Measurements from ENCODE around the gene ARL8B.
"Not testable (repeated sequence)": the region's sequence is repeated elsewhere in the genome, so short reads cannot be mapped to it uniquely, and the experiment has no call there.

Gene ARL8B

DNA sequence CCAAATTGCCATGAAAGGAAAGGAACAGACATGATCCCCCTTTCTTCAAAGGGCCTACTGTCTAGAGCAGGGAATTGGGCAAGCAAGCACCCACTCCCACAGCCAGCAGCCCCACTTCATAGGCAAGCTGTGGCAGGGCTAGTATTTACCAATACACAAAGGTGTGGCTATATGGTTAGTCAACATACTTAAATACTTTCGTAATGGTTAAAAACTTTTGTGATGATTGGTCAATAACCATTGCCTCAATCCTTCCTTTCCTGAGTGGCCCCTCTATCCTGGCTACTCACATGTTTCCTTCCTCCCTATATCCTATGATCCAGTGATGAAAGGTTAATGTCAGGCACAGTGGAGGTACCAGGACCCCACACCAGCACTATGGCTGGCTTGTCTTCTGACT lies 30.1 kb upstream of the ARL8B start:
- no peak overlapping the region for H3K4me2 ChIP-seq (ENCODE audit: low read length)
- H3K36me3 ChIP-seq (ENCODE audit: insufficient read depth, low read length): no peaks in the 10 kb centered on the region
- H3K9me3 ChIP-seq (replicated peaks; ENCODE audit: low read length): no peaks in the 10 kb centered on the region
- no peak overlapping the region for H3K4me3 ChIP-seq (ENCODE audit: low read length)
- H3K4me1 ChIP-seq (ENCODE audit: control insufficient read depth, insufficient read depth, low read length): peaks cover 3% of the 10 kb centered on the region
- H3K9ac ChIP-seq (ENCODE audit: low read depth, low read length): no peak overlapping the region
- peaks cover 15% of the 10 kb centered on the region for H3K27me3 ChIP-seq (ENCODE audit: control insufficient read depth, insufficient read depth, low read length)

DNA sequence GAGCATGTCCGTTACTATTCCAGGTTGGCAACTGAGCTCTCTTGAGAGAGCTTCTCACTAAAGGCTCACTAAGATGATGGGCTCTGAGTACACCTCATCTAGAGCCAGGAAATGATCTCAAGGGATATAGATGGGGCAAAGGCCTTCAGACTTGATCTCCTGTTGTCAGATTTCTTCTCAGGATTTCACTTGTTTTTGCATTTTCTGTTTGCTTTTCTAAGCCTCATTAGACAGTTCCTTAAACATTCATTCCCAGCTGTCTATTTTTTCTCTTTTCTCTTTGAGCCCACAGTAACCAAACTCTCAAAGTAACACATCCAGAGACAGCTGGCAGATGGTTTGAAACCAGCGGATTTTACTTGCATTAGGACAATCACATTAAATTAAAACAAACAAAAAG lies 28.4 kb upstream of the ARL8B start:
- H3K36me3 ChIP-seq (ENCODE audit: insufficient read depth, low read length): no peaks in the 10 kb centered on the region
- peaks cover 21% of the 10 kb centered on the region for H3K27me3 ChIP-seq (ENCODE audit: control insufficient read depth, insufficient read depth, low read length)
- no peak overlapping the region for H3K4me2 ChIP-seq (ENCODE audit: low read length)
- H3K9ac ChIP-seq (ENCODE audit: low read depth, low read length): no peak overlapping the region
- peaks cover 3% of the 10 kb centered on the region for H3K4me1 ChIP-seq (ENCODE audit: control insufficient read depth, insufficient read depth, low read length)
- no peak overlapping the region for H3K4me3 ChIP-seq (ENCODE audit: low read length)
- H3K9me3 ChIP-seq (replicated peaks; ENCODE audit: low read length): no peaks in the 10 kb centered on the region

DNA sequence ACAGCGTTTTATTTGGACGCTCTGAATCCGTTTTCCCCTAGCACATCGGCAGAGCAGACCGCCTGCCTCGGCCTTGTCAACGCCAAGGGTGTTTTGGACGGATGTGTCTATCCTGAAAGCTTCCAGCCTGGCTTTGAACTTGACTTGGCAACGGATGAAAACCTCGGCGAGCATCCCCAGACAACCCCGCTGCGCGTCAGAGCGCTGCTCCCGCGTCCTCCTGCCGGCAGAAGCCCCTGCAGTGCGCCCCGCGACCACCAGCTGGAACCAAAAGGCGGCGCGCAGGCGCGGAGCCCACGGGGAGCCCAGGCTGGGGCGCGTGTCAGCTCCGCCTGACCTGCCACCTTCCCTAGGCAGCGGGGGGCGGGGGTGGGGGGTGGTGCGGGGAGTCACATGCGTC lies 26.2 kb upstream of the ARL8B start:
- H3K4me2 ChIP-seq (ENCODE audit: low read length): peak overlapping the region; percentile 75
- no peaks in the 10 kb centered on the region for H3K9me3 ChIP-seq (replicated peaks; ENCODE audit: low read length)
- H3K4me3 ChIP-seq (ENCODE audit: low read length): peak overlapping the region; percentile 46
- H3K27me3 ChIP-seq (ENCODE audit: control insufficient read depth, insufficient read depth, low read length): peaks cover 14% of the 10 kb centered on the region
- H3K4me1 ChIP-seq (ENCODE audit: control insufficient read depth, insufficient read depth, low read length): peaks cover 3% of the 10 kb centered on the region
- no peak overlapping the region for H3K9ac ChIP-seq (ENCODE audit: low read depth, low read length)
- H3K36me3 ChIP-seq (ENCODE audit: insufficient read depth, low read length): no peaks in the 10 kb centered on the region

DNA sequence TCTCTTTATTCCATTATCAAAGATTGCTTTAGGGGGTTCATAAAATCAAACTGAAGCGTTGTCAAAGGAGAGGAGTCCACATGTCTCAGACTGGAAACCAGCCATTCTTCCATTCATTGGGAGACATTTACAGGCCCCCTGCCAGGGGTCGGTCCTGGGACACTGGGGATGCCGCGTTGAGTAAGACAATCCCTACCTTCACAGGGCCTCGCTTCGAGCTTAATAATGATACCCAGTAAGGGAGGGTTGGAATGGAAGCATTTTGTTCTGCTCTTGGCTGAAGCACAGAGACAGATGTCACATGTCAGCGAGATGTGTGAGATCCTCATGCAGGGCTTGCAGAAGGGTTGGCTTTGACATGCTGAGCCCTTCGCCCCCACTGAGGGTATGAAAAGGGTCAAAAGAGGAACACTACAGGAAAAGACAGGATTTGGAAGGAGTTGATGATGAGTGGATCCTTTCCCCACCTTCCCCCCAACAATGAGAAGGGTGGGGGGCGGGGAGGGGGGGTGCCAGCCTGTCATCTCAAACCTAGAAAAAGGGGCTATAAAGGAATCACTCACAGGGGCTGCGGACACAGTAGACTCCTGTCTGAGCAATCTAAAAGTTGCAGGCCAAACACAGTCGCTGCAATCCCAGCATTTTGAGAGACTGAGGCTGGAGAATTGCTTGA lies 25.6 kb upstream of the ARL8B start:
- Histone ChIP-seq H3K4me2 (ENCODE audit: low read length) (no peak overlapping the region), H3K4me1 (ENCODE audit: control insufficient read depth, insufficient read depth, low read length) (peaks cover 3% of the 10 kb centered on the region), H3K4me3 (ENCODE audit: low read length) (no peak overlapping the region), H3K27me3 (ENCODE audit: control insufficient read depth, insufficient read depth, low read length) (peaks cover 12% of the 10 kb centered on the region), H3K9ac (ENCODE audit: low read depth, low read length) (no peak overlapping the region), H3K9me3 (replicated peaks; ENCODE audit: low read length) (no peaks in the 10 kb centered on the region), H3K36me3 (ENCODE audit: insufficient read depth, low read length) (no peaks in the 10 kb centered on the region)

DNA sequence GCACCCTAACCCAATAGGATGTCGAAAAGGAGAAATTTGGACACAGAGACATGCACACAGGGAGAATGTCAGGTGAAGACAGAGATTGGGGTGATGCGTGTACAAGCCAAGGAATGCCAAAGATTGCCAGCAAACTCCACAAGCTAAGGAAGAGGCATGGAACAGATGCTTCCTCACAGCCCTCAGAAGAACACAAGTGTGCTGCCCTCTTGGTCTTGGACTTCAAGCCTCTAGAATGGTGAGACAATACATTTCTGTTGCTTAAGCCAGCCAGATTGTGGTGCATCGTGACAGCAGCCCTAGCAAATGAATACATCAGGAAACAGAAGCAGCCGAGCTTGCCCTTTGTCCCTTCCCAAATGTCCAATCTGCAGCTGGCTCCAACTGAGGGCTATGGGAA lies 23.7 kb upstream of the ARL8B start:
- peaks cover 19% of the 10 kb centered on the region for H3K27me3 ChIP-seq (ENCODE audit: control insufficient read depth, insufficient read depth, low read length)
- peaks cover 3% of the 10 kb centered on the region for H3K4me1 ChIP-seq (ENCODE audit: control insufficient read depth, insufficient read depth, low read length)
- H3K36me3 ChIP-seq (ENCODE audit: insufficient read depth, low read length): no peaks in the 10 kb centered on the region

DNA sequence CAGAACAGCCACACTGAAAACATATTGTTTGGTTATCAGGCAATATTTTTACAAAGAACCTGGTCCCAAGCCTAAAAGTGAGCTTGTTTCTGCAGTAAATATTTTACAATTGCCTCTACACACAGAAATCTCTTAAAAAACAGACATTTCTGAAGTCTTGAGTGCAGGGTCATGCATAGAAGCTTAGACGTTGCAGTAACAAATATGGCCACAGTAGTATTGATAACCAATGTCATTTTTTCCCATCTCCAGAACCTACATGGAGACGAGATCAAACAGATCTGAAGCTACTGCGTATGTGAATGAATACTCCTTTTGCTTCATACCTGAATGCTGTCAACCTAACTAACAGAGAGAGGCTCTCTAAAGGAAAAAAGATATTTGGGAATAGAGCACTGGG lies 19.6 kb upstream of the ARL8B start:
- Histone ChIP-seq H3K9me3 (replicated peaks; ENCODE audit: low read length) (no peaks in the 10 kb centered on the region), H3K4me1 (ENCODE audit: control insufficient read depth, insufficient read depth, low read length) (no peaks in the 10 kb centered on the region), H3K4me2 (ENCODE audit: low read length) (no peak overlapping the region), H3K27me3 (ENCODE audit: control insufficient read depth, insufficient read depth, low read length) (peaks cover 8% of the 10 kb centered on the region), H3K4me3 (ENCODE audit: low read length) (no peak overlapping the region), H3K36me3 (ENCODE audit: insufficient read depth, low read length) (no peaks in the 10 kb centered on the region), H3K9ac (ENCODE audit: low read depth, low read length) (no peak overlapping the region)

More for the DNA sequence above, 23.7 kb upstream of the ARL8B start:
- Histone ChIP-seq H3K9me3 (replicated peaks; ENCODE audit: low read length) (no peaks in the 10 kb centered on the region), H3K4me3 (ENCODE audit: low read length) (no peak overlapping the region), H3K4me2 (ENCODE audit: low read length) (no peak overlapping the region), H3K9ac (ENCODE audit: low read depth, low read length) (no peak overlapping the region)

DNA sequence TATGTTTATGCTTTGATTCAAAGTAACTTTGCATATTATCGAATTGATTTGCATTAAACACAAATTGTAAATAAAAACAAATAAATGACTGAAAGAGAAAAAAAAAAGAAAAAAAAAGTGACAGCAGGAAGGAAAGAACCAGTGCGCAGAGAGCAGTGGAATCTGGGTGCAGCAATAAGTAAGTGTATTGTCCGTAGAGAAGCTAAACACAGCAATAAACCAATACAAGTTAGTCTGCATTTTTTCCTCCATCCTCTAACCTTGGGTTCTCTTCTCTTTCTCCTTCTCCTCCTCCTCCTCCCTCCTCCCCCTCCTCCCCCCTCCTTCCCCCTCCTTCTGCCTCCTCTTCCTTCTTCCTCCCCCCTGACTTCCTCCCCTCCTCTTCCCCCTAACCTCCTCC lies 18.3 kb upstream of the ARL8B start:
- H3K4me2 ChIP-seq (ENCODE audit: low read length): no peak overlapping the region
- H3K9me3 ChIP-seq (replicated peaks; ENCODE audit: low read length): no peaks in the 10 kb centered on the region
- no peaks in the 10 kb centered on the region for H3K4me1 ChIP-seq (ENCODE audit: control insufficient read depth, insufficient read depth, low read length)
- H3K36me3 ChIP-seq (ENCODE audit: insufficient read depth, low read length): no peaks in the 10 kb centered on the region
- no peak overlapping the region for H3K9ac ChIP-seq (ENCODE audit: low read depth, low read length)
- no peak overlapping the region for H3K4me3 ChIP-seq (ENCODE audit: low read length)
- peaks cover 7% of the 10 kb centered on the region for H3K27me3 ChIP-seq (ENCODE audit: control insufficient read depth, insufficient read depth, low read length)

DNA sequence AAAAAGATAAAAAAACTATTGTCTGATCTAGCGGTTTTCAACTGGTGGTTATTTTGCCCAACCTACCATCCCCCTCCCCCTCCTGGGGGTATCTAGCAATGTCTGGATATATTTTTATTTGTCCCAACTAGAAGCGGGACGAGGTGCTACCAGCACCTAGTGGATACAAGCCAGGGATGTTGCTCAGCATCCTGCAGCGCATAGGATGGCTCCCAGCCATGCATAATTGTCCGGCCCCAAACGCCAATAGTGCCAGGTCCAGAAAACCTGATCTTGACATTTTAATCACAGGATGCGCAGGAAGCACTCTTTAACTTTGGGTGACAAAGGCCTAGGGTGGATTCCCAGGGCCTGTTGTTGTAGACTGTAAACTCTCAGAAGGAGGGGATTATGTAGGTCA lies 17.0 kb upstream of the ARL8B start:
- H3K36me3 ChIP-seq (ENCODE audit: insufficient read depth, low read length): no peaks in the 10 kb centered on the region

DNA sequence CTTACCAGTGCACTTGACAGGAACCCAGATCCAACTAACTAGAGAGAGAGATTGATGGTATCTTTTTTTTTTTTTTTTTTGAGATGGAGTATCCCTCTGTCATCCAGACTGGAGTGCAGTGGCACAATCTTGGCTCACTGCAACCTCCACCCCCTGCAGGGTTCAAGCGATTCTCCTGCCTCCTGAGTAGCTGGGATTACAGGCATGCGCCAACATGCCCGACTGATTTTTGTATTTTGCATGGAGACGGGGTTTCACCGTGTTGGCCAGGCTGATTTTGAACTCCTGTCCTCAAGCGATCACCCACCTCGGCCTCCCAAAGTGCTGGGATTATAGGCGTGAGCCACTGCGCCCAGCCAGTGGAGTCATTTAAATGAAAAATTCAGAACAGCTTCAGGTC lies 15.7 kb upstream of the ARL8B start:
- H3K4me2 ChIP-seq (ENCODE audit: low read length); H3K9me3 ChIP-seq (replicated peaks; ENCODE audit: low read length); H3K9ac ChIP-seq (ENCODE audit: low read depth, low read length); H3K4me1 ChIP-seq (ENCODE audit: control insufficient read depth, insufficient read depth, low read length); H3K36me3 ChIP-seq (ENCODE audit: insufficient read depth, low read length); H3K4me3 ChIP-seq (ENCODE audit: low read length); H3K27me3 ChIP-seq (ENCODE audit: control insufficient read depth, insufficient read depth, low read length): not testable (repeated sequence)

More for the DNA sequence above, 17.0 kb upstream of the ARL8B start:
- Histone ChIP-seq H3K9ac (ENCODE audit: low read depth, low read length) (no peak overlapping the region), H3K9me3 (replicated peaks; ENCODE audit: low read length) (no peaks in the 10 kb centered on the region), H3K4me3 (ENCODE audit: low read length) (no peak overlapping the region), H3K4me1 (ENCODE audit: control insufficient read depth, insufficient read depth, low read length) (no peaks in the 10 kb centered on the region), H3K4me2 (ENCODE audit: low read length) (no peak overlapping the region), H3K27me3 (ENCODE audit: control insufficient read depth, insufficient read depth, low read length) (peaks cover 7% of the 10 kb centered on the region)

DNA sequence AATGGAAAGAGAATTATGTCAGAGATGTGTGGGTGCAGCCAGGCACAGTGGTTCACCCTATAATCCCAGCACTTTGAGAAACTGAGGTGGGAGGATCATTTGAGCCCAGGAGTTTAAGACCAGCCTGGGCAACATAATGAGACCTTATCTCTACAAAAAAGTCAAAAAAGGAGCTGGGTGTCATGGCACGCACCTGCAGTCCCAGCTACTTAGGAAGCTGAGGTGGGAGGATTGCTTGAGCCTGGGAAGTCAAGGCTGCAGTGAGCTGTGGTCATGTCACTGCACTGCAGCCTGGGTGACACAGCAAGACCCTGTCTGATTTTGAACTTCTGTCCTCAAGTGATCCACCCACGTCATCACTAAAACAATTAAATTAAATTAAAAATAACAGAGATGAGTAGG lies 15.2 kb upstream of the ARL8B start:
- H3K9me3 ChIP-seq (replicated peaks; ENCODE audit: low read length): not testable (repeated sequence)

DNA sequence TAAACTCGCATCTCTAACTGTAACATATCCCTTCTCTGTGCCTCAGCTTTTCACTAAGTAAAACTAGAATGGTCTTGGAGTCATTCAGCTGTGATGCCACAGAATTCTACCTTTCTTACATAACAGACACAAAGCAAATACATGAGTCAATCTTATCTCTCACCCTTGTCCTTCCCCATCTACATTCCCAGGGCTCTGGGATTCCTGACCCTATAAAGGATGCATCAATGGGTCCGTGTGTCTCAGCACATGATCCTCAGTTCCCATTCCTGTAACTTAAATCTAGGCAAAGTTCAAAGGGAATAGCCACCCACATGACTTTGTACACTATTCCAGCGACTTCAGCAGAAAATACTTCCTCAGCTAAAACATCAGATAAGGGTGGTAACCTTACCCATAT lies 11.8 kb upstream of the ARL8B start:
- H3K4me3 ChIP-seq (ENCODE audit: low read length): no peak overlapping the region
- H3K9me3 ChIP-seq (replicated peaks; ENCODE audit: low read length): no peaks in the 10 kb centered on the region
- no peak overlapping the region for H3K9ac ChIP-seq (ENCODE audit: low read depth, low read length)
- H3K4me1 ChIP-seq (ENCODE audit: control insufficient read depth, insufficient read depth, low read length): no peaks in the 10 kb centered on the region
- H3K27me3 ChIP-seq (ENCODE audit: control insufficient read depth, insufficient read depth, low read length): no peaks in the 10 kb centered on the region
- no peak overlapping the region for H3K4me2 ChIP-seq (ENCODE audit: low read length)
- H3K36me3 ChIP-seq (ENCODE audit: insufficient read depth, low read length): no peaks in the 10 kb centered on the region

More for the DNA sequence above, 15.2 kb upstream of the ARL8B start:
- not testable (repeated sequence) for H3K9ac ChIP-seq (ENCODE audit: low read depth, low read length); H3K36me3 ChIP-seq (ENCODE audit: insufficient read depth, low read length); H3K4me2 ChIP-seq (ENCODE audit: low read length); H3K4me1 ChIP-seq (ENCODE audit: control insufficient read depth, insufficient read depth, low read length); H3K27me3 ChIP-seq (ENCODE audit: control insufficient read depth, insufficient read depth, low read length); H3K4me3 ChIP-seq (ENCODE audit: low read length)

DNA sequence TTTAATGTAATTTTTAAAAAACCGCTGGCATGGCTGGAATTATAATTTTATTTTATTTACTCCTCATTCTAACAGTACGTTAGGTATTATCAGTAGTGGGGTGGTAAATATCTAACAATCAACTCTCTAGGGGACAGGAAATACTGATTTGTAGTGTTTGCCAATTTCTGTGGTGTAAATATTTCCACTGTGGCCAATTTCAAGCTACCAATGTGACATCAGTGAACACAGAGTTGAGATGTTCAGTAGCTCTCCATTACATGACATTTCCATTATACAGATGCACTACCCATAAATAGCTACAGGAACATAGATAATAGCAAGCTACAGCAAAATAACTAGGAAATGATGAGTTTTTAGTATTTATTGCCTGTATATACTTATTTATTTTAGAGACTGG lies 10.0 kb upstream of the ARL8B start:
- Histone ChIP-seq H3K9me3 (replicated peaks; ENCODE audit: low read length) (no peaks in the 10 kb centered on the region), H3K4me1 (ENCODE audit: control insufficient read depth, insufficient read depth, low read length) (no peaks in the 10 kb centered on the region), H3K4me2 (ENCODE audit: low read length) (no peak overlapping the region), H3K36me3 (ENCODE audit: insufficient read depth, low read length) (no peaks in the 10 kb centered on the region), H3K4me3 (ENCODE audit: low read length) (no peak overlapping the region), H3K9ac (ENCODE audit: low read depth, low read length) (no peak overlapping the region), H3K27me3 (ENCODE audit: control insufficient read depth, insufficient read depth, low read length) (no peaks in the 10 kb centered on the region)

Measured in skeletal muscle satellite cell (primary cell).